CD4-positive, alpha-beta T cell (primary cell): Measurements from ENCODE around the gene WDR73. TPM values are rescaled to one million over a fixed set of nuclear protein-coding genes. Genes with fewer than 3 reads are reported as not detected.

ENCODE experiments used
- ATAC-seq: fragments of 200-7000 bp; cut with Tn5 transposase; one replicate; pipeline ENCODE4 v1.10.0; 2022; ENCODE audit warnings: mild to moderate bottlenecking; ENCODE audit not compliant: poor library complexity
- CTCF ChIA-PET: fragments of 350-600 bp; sonication (Branson Sonifier 250); formaldehyde crosslinking; loops from one replicate; lab custom pipeline; 2021; ENCODE audit warnings: antibody characterized with exemption, inconsistent platforms; lab: Charles Lee
- POLR2A ChIA-PET: fragments of 350-600 bp; sonication (Branson Sonifier 250); formaldehyde crosslinking; loops from one replicate; lab custom pipeline; 2021; ENCODE audit warnings: antibody characterized with exemption, inconsistent platforms; lab: Charles Lee
- DNase-seq, 14 experiments: peaks; one replicate each; pipeline ENCODE4 v3.0.0-alpha.2; 2013 to 2020; ENCODE audit warnings: mixed read lengths in 2 of 14
- H3K27ac ChIP-seq, 2 donors: one replicate each; pipeline versions ENCODE4 v1.5.1 to v1.7.0; 2013; ENCODE audit warnings: low read length in 2 of 2, low read depth in 1 of 2, mild to moderate bottlenecking in 1 of 2
- H3K27me3 ChIP-seq, 2 experiments: 1 replicate in 1 of 2; 2 replicates in 1 of 2; pipeline versions ENCODE4 v1.6.1 to v1.7.0; 2013; ENCODE audit warnings: low read length in 2 of 2, control low read depth in 1 of 2, mild to moderate bottlenecking in 1 of 2, moderate library complexity in 1 of 2; ENCODE audit not compliant: insufficient read depth in 2 of 2, control insufficient read depth in 1 of 2
- H3K36me3 ChIP-seq: one replicate; pipeline ENCODE4 v1.6.1; 2013; ENCODE audit warnings: low read length, control low read depth; ENCODE audit not compliant: insufficient read depth
- H3K4me1 ChIP-seq: one replicate; pipeline ENCODE4 v1.6.1; 2013; ENCODE audit warnings: low read length, control low read depth; ENCODE audit not compliant: insufficient read depth
- H3K4me3 ChIP-seq: one replicate; pipeline ENCODE4 v1.5.1; 2013; ENCODE audit warnings: mild to moderate bottlenecking, low read length, moderate library complexity
- H3K9me3 ChIP-seq, 2 experiments: 1 replicate in 1 of 2; 2 replicates in 1 of 2; pipeline versions ENCODE4 v1.6.1 to v1.7.0; 2013; ENCODE audit warnings: low read length in 2 of 2, mild to moderate bottlenecking in 2 of 2, control low read depth in 1 of 2, moderate library complexity in 1 of 2; ENCODE audit not compliant: control insufficient read depth in 1 of 2, insufficient read depth in 1 of 2
- H3K27ac Mint-ChIP-seq: one replicate; pipeline ENCODE4 v1.8.0; 2020; ENCODE audit warnings: mixed read lengths
- H3K27me3 Mint-ChIP-seq: one replicate; pipeline ENCODE4 v1.8.0; 2021; ENCODE audit warnings: mixed read lengths
- H3K36me3 Mint-ChIP-seq: one replicate; pipeline ENCODE4 v1.8.0; 2021; ENCODE audit warnings: low read depth, mixed read lengths
- H3K4me1 Mint-ChIP-seq: one replicate; pipeline ENCODE4 v1.8.0; 2021; ENCODE audit warnings: low read depth, mixed read lengths
- H3K4me3 Mint-ChIP-seq: one replicate; pipeline ENCODE4 v1.8.0; 2020; ENCODE audit warnings: mild to moderate bottlenecking, mixed read lengths
- H3K9me3 Mint-ChIP-seq: one replicate; pipeline ENCODE4 v1.8.0; 2020; ENCODE audit warnings: mixed read lengths
- CTCF ChIP-seq: fragments of 200-600 bp; IDR thresholded peaks from one replicate; pipeline ENCODE4 v1.8.0; 2022; ENCODE audit warnings: antibody characterized with exemption, mild to moderate bottlenecking
- intact Hi-C, 2 experiments: fragments of 100-400 bp; cut with DNase I in 1 of 2; cut with micrococcal nuclease in 1 of 2; formaldehyde crosslinking; loops; one replicate each; pipeline versions ENCODE4 v1.15.1 to v1.9.0; 2023 to 2025; cut with DNase I, micrococcal nuclease
- total RNA-seq, 174 experiments: library from RNA in 2 of 174; stranded (reverse) in 2 of 174; gene quantifications; one replicate each; pipeline ENCODE4 v1.2.3 and lab custom pipeline; 2021 to 2026

The WDR73 gene
- total RNA-seq, 2 experiments from 2014 or later, result 17.8 to 23.7 TPM

- H3K27ac ChIP-seq, result no peak overlapping the region
- POLR2A ChIA-PET, result interaction anchor here (1.3 to 1.4 kb wide), 3 partner anchors 10 to 68 kb away, joined by 3 read pairs; no protein-coding TSS in a partner anchor
- no peak overlapping the region for H3K4me3 ChIP-seq
- intact Hi-C loops, result no loop called here
- no peak overlapping the region for H3K4me3 Mint-ChIP-seq
- H3K9me3 Mint-ChIP-seq, result no peaks in the 10 kb centered on the region
- TF ChIP-seq CTCF, result no peak
- no peaks in the 10 kb centered on the region for H3K9me3 ChIP-seq
- H3K36me3 Mint-ChIP-seq, result peaks cover 66% of the 10 kb centered on the region
- CTCF ChIA-PET, result interaction anchor here (0.6 to 1.5 kb wide), 2 partner anchors 10 to 13 kb away, joined by 3 to 6 read pairs; partner anchors contain the start of gene NMB
- H3K27me3 ChIP-seq, result no peaks in the 10 kb centered on the region
- ATAC-seq, result no peak
- no peak for DNase-seq
- H3K36me3 ChIP-seq, result peaks cover 72% of the 10 kb centered on the region
- H3K27ac Mint-ChIP-seq, result peak overlapping the region; percentile 13
- peaks cover 18% of the 10 kb centered on the region for H3K4me1 Mint-ChIP-seq
- peaks cover 19% of the 10 kb centered on the region for H3K4me1 ChIP-seq
- H3K27me3 Mint-ChIP-seq, result no peaks in the 10 kb centered on the region
These were observed 5.5 kb downstream of the WDR73 start for GRCh38 chr15:84648539-84648938.

DNA sequence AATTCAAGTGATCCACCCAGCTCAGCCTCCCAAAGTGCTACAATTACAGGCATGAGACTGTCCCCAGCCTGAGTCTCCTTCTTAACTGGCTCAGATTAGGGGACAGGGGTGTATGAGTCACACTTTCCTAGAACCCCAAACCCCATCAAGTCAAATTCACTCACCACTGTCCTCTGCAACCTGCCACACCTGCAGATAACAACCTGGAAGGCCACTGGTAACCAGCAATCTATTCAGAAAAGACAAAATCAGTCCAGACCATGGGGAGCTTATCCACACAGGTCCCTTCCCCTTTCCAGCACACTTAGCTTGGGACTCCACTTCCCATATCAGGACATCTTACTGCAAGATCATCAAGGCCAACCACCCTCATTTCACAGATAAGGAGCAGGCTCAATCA, 6.4 kb downstream of the WDR73 start:
- DNase-seq (no peak), ATAC-seq (no peak)
- intact Hi-C loops, result no loop called here
- H3K36me3 ChIP-seq, result peaks cover 80% of the 10 kb centered on the region
- peaks cover 11% of the 10 kb centered on the region for H3K4me1 ChIP-seq
- H3K9me3 ChIP-seq, result no peaks in the 10 kb centered on the region
- no peak for TF ChIP-seq CTCF
- ChIA-PET POLR2A (interaction anchor here (1.4 kb wide), 1 partner anchor 69 kb away, joined by 3 read pairs; no protein-coding TSS in a partner anchor), CTCF (no interaction called here)
- H3K27me3 ChIP-seq, result no peaks in the 10 kb centered on the region
- Mint-ChIP-seq H3K27me3 (no peaks in the 10 kb centered on the region), H3K4me1 (peaks cover 15% of the 10 kb centered on the region), H3K36me3 (peaks cover 74% of the 10 kb centered on the region), H3K9me3 (no peaks in the 10 kb centered on the region), H3K4me3 (no peak overlapping the region), H3K27ac (peak overlapping the region; percentile 1)
- no peak overlapping the region for H3K27ac ChIP-seq
- no peak overlapping the region for H3K4me3 ChIP-seq

DNA sequence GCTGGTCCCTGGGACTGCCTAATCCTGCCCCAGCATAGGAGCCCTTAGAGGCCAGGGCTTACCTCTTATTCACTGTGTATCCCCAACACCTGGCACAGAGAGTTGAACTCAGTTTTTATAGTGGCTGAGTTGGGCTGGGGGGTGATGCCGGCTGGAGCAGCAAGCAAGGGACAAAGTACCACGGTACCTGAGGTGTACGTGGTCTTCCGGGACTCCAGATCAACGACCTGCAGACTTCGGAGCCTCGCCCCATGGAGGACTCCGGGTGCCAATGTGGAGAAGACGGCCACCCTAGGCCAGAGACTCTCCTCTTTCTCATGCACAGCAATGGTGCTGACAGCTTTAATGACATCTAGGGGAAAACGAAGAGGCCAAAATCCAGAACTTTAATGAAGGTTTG, 8.1 kb downstream of the WDR73 start:
- Mint-ChIP-seq H3K27ac (no peak overlapping the region), H3K4me1 (peaks cover 5% of the 10 kb centered on the region), H3K4me3 (no peak overlapping the region), H3K27me3 (no peaks in the 10 kb centered on the region), H3K9me3 (no peaks in the 10 kb centered on the region), H3K36me3 (peaks cover 73% of the 10 kb centered on the region)
- Histone ChIP-seq H3K36me3 (peaks cover 83% of the 10 kb centered on the region), H3K27me3 (no peaks in the 10 kb centered on the region), H3K27ac (no peak overlapping the region), H3K4me3 (no peak overlapping the region), H3K9me3 (no peaks in the 10 kb centered on the region), H3K4me1 (peaks cover 5% of the 10 kb centered on the region)
- TF ChIP-seq CTCF, result no peak
- DNase-seq (no peak), ATAC-seq (no peak)
- CTCF ChIA-PET, result no interaction called here
- intact Hi-C loops, result no loop called here
- POLR2A ChIA-PET, result interaction anchor here (2.2 kb wide), 1 partner anchor 8 kb away, joined by 8 read pairs; the partner anchor contains the start of gene WDR73
